Activated CD4-positive, alpha-beta T cell treated with anti-CD3 and anti-CD28 coated beads, Interleukin-2, amount 50 U/mL, for 1 hour (primary cell): ENCODE results near the gene CDC42BPB.
"Not testable (repeated sequence)": the region's sequence is repeated elsewhere in the genome, so short reads cannot be mapped to it uniquely, and the experiment has no call there.

Source experiments
- DNase-seq: peaks from one replicate; pipeline ENCODE4 v3.0.0-alpha.2; 2020

The CDC42BPB gene

DNA sequence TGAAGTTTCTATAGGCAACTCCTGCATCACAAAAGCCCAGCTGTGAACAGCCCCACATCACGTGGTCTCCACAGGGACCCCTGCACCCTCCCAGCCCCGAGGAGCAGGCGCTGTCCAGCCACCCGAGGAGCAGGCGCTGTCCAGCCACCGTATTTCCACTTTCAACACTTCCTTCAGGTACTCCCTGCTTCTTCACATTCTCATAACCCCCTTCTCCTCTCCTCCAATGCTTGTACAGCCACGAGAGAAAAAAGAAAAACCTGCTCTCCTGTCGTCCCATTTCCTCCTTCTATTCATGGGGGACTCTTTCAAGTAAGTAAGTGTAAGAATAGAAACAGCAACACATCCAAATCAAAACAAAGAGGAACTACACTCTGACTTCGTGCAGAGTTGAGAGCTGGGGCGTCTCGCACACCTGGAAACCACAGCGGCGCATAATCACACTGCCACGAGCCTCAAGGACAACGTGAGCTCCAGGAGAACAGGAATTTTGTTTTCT is 11.9 kb downstream of the CDC42BPB start:
- no peak for DNase-seq

DNA sequence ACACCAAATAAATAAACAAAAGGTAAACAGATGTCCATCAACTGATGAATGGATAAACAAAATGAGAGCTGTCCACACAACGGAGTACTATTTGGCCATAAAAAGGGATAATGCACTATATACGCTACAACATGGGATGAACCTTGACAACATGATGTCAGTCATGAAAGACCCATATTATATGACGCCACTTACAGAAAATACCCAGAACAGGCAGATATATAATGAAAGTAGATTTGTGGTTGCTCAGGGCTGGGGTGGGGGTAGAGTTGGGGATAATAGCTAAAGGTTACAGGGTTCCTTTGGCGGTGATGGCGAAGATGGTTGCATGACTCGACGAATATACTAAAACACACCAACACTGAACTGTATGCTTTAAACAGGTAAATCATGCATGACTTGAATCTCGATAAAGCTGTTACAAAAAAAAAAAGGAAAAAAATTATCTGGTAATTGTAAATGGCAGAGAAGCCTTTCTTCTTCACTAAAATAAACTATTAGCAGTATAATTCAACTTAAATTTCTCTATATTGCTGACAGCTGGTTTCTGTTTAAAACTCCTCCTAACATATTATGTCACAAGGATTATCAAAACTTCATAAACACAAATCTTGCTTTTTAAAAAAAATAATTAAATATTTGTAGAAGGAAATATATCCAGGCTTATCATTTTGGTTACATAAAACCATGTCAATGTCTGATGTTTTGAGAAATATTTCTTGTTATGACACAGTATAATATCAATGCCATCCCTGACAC is 13.9 kb downstream of the CDC42BPB start:
- DNase-seq: no peak

DNA sequence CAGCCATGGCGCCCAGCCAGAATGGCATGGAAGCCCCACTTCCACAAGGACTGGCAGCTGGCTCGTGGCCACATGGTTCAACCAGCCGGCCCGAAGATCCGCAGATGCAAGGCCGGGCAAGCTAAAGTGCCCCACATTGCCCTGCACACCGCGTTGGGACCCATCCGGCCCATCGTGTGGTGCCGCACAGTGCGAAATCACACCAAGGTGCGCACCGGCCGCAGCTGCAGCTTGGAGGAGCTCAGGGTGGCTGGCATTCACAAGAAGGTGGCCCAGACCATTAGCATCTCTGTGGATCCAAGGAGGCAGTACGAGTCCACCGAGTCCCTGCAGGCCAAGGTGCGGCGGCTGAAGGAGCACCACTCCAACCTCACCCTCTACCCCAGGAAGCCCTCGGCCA is 15.9 kb downstream of the CDC42BPB start:
- DNase-seq: no peak

DNA sequence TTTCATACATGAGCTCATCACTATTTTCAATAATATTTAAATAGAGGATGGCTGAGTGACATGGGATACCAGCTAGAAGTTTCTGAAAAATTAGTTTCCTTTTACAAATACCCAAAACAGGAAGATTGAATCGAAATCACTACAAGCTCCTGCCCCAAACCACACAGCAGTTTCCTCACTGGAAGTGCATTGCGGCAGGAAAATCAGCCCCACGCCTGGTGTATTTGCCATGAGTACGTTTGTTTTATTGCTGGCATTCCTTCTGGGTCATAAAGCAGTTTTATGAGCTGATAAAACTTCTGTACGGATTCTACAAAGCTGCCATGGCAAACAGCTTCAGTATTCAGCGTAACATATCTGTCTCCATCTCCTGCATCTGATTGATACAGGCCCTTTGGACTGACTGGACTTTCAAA is 23.7 kb downstream of the CDC42BPB start:
- no peak for DNase-seq

DNA sequence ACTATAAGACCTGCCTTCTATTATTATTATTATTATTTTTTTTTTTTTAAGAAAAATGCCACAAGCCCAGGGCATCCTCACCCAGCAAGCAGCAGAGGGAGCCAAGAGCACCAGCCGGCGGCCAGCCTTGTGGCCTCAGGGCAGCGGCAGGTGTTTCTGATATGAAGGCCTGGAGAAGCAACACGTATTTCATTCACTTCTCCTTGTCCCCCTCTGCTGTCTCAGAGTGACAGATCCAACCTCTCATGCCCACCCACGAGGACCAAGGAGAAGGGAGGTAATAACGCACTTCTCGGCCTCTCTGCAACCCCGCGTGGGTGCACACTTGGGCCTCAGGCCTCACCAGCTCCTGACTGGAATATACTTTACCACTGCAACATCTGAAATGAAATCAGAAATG is 25.4 kb downstream of the CDC42BPB start:
- DNase-seq: no peak

DNA sequence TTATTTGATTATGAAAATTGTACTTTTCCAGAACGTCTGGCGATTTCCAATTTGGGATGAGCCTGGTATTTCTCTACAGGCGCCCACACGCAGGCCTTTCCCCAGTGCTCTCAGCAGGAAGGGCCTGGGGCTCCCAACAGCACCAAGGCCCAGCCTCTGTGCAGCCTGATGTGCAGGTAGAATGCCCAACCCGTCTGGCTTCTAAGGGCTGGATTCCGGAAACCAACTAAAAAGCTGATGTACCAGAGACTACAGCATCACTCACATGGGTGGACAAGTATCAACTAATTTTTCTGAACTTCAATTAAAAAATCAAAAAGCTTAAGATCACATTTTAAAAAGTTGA is 25.8 kb downstream of the CDC42BPB start:
- DNase-seq: no peak

DNA sequence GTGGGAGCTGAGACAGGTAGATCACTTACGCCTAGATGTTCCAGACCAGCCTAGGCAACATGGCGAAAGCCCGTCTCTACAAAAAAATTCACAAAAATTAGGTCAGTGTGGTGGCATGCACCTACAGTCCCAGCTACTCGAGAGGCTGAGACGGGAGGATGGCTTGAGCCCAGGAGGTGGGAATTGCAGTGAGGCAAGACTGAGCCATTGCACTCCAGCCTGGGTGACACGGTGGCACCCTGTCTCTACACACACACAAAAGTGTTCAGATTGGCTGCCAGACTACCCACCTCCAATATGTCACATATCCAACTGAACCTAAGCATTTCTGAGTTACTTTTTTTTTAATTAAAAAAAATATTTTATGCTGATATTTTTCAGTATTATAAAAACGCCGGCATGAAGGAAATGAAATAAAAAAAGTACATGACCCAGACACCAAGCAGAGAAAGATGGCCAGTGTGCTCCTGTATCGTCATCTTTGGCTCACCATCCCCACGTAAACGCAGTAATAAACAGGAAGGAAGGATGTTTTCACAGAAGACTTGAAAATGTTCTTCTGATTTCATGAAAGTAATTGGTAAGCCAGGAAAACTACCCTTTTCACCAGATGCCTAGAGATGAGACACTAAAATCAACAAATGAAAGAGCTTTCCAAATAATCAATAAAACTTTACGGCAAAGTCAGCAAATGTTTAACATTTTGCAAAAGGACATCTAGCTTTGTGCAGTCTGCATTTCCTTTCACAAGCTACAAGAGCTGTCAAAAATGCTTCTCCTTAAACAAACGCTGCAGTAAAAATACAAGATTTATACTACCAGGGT is 26.4 kb downstream of the CDC42BPB start:
- no peak for DNase-seq

DNA sequence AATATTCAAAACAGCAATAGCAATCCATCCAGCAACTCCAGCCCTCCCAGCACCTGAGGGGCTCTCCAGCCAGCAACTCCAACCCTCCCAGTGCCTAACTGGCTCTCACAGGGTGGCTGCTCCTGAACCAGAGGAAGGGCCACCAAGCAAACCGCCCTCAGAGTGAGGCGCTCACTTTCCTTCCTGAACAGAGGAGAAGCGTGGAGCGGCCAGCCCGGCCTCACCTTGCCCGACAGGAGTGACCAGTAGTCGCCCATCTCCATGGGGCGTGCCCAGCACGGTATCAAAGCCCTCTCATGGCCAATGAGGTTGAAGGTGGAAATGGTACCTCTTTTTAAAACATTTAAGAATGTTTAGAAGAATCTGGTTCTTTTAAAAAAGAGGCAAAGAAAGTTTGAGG is 27.4 kb downstream of the CDC42BPB start:
- DNase-seq: no peak

DNA sequence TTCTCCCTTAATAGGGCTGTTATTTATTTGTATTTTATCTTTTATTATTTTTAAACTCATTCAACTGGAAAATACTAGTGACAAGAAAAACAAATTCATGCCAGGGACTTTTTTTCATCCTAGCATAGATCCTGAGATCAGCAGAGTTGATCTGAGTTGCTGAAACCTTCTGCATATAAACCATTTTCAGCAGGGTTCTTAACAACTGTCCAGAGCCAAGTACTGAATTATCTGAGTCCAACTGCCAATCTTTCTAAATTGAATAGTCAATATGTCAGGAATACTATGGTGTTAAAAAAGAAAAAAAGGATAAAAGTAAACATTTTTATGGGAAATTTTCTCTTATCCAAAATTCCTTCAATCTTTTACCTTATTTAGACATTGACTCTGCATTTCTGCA is 28.6 kb downstream of the CDC42BPB start:
- no peak for DNase-seq

DNA sequence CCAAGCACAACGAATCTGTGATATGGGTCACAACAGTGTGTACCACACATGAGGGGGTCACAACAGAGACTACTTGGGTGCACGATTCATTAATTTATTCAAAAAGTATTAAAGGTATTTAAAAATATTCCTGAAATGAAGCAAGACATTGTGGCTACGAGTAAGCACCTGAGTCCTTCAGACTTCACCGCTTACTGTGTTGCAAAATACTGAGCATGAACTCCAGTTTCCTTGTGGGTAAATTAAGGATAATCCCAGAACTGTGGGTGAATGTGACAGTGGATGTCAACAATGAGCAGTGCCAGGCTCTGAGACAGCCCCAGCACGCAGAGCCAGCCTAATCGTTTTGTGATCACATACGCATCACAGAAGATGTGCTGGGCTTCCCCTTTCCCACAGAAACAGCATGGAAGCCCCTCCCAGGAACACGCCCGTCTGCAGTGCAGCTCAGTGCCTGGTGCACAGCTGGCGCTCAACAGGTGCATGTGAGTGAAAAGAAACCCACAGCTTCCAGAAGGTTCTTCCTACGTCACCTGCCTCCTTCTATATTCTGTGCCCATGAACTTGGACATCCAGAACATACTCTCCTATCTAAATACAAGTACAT is 29.1 kb downstream of the CDC42BPB start:
- DNase-seq: no peak

DNA sequence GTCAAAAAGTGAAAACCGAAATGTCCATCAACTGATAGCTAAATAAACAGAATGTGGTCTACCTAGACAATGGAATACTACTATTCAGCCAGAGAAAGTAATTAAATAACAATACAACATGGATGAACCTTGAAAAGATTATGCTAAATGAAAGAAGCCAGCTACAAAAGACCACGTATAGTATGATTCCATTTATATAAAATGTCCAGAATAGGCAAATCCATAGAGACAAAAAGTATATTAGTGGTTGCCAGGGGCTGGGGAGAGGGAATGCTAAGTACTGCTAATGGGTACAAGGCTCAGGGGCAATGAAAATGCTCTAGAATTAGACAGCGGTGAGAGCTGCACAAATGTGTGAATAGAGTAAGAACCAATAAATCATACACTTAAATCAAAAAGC is 29.9 kb downstream of the CDC42BPB start:
- no peak for DNase-seq

DNA sequence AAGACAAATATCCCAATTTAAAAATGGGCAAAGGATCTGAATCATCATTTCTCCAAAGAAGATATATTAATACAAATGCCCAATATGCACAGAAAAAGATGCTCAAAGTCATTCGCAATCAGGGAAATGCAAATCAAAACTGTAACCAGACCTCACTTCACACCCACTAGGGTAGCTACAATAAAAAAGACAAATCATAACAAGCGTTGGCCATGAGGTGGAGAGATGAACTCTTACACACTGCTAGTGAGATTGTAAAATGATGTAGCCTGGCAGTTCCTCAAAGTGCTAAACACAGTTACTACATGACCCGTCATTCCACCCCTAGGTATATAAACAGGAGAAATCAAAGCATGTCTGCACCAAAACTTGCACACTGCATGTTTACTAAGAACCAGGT is 30.4 kb downstream of the CDC42BPB start:
- no peak for DNase-seq

DNA sequence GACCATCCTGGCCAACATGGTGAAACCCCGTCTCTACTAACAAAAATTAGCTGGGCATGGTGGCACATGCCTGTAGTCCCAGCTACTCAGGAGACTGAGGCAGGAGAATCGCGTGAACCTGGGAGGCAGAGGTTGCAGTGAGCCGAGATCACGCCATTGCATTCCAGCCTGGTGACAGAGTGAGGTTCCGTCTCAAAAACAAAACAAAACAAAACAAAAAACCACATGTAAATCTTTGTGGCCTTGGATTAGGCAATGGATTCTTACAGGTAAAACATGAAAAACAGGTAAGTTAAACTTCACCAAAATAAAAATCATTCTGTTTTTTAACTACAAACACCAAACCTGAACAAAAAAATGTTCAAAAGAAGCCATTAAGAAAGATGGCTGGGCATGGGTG is 31.2 kb downstream of the CDC42BPB start:
- not testable (repeated sequence) for DNase-seq

DNA sequence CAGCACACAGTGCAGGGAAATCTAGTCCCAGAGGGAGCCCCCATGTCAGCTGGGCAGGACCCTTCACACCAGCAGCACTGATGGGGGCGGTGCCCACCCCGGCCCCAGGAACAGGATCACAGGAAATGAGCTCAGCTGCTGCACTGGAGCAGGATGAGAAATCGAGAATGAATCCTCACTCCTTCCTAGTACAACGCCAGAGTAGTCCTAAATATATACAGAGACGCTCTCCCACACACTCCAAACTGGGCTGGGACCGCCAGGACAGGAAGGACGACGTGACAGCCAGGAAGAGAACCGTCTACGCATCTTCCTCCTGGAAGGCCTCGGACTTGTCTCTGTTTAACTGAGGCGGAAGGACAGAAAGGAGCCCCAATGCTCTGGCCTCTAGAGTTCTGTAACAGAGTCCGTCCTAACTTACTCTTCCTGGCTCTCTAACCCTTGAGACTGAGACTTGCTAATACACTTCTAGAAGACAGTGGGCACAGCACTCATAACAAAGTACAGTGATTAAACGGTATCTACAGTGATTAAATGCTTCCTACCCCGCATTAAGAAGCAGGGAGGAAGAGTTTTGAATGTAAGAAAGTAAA is 33.4 kb downstream of the CDC42BPB start:
- no peak for DNase-seq

DNA sequence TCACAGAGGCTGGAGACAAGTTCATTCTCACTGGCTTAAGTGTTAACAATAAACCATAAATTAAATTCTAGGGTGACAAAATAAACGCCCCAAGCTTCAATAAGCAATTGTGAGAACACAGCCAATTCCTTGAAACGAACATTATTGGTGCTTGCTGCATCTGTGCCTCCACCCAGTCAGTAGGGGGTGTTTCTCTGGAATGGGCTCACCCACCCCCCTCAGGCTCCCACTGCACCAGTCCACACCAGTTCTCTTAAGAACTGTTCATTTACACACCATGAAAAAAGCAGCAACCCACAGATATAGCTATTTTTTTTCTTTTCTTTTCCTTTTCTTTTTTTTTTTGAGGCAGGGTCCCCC is 34.7 kb downstream of the CDC42BPB start:
- DNase-seq: no peak

DNA sequence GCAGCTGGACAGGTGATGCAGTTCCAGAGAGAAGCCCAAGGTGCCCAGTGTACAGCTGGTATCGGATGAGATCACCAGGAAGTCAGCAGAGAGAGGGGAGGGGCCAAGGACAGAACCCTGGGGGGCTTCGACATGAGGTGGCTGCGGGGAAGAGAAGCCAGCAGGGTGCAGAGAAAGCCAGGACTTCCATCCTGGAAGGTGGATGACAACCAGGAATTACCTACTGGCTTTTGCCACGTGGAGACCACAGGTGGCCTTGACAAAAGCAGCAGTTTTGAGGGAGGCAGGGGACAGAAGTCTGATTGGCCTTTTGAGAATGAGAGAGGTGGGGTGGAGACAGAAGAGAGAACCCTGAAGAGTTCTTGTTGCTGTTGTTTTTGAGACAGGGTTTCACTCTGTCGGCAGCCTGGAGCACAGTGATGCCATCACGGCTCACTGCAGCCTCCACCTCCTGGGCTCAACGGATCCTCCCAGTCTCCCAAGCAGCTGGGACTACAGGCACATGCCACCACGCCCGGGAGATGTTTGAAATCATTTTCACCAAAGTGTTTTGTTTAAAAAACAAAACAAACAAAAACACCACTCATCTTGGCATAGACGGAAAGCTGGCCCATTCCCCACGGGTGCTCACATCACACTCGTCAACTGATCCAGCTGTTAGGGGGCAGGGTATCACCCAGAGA is 35.2 kb downstream of the CDC42BPB start:
- DNase-seq: no peak

DNA sequence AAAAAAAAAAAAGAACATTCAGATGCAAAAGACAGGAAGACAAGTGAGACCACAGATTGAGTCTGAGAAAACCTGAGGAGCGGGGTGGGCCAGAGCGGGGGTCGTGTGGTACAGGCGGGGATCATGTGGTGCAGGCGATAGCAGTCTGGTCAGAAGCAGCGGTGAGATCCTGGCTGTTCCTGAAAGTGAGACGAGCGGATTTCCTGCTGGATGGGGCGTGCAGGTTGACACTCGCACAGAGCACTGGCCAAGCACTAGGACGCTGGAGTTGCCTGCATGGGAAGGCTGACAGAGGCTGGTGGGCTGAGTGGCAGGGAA is 35.7 kb downstream of the CDC42BPB start:
- DNase-seq: no peak

DNA sequence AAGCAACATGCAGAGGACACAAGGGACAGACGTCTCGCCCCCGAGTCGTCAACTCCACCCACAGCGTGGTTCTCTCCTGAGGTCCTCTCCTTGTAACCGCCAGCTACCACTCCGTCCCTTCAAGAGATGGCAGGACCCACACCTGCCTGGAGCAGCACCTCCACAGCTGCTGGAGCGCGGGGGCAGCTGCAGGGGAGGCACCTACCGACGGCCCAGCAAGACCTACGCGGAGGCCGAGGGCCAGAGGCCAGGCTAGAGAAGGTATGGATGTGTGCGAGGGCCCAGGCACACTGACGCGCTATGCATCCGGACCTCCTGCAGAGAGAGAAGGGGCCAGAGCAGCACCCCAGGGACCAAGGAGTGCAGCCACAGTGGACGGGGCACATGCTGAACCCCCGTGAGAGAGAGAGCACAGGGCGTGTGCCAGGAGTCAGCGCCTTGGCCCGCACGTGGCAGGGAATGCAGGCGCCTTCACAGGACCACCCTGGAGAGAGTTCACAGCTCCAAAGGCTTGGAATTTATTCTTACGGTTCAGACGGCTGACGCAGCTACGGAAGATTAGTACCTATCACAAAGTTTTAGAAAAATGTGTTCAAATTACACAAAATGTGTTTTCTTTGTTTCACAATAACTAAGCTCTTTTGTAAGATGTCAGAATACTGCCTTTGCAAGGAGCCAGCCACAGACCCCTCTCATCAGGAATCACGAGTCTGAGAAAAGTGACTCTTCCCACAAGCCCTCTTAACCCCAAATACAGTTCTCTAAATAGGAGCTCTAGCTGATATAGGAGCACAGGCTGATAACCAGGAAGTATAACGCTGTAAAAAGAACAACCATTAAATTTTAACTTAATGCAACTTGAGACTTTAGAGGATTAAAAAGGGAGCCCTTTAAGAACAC is 36.8 kb downstream of the CDC42BPB start:
- no peak for DNase-seq

DNA sequence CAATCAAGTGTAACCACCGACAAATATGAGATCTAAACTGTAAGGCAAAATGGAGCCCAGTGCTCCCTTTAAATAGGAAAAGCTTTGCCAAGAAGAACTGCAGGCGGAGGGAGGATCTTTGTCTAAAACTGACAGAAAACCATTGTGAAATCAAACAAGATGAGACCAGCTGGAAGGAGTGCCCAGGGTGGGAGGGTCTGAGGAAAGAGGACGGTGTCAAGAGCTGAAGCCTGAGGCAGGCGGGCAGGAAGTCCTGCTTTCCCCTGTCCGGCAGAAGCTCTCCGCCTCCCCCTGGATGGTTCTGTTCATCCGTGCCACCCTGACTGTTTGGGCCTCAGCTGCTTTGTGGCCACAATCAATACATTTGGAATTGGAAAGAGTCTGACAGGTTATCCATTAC is 37.5 kb downstream of the CDC42BPB start:
- DNase-seq: no peak

DNA sequence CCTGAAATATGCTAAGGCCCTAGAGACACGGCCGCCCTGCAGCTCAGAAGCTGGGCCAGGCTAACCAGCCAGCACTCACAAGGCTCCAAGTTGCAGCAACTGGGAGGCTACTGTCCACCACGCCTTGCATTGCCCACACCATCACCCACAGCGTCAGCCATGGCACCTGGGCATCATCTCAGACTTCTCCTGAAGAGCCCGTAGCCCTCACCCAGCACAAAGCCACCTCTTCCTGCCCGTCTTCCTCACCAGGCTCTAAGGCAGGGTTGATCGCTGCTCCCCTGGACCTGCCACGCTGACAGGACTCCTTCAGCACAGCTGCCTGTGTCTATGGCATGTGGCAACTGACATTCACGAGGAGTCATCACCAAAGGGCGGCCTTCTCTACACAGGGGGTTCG is 38.1 kb downstream of the CDC42BPB start:
- DNase-seq: no peak

DNA sequence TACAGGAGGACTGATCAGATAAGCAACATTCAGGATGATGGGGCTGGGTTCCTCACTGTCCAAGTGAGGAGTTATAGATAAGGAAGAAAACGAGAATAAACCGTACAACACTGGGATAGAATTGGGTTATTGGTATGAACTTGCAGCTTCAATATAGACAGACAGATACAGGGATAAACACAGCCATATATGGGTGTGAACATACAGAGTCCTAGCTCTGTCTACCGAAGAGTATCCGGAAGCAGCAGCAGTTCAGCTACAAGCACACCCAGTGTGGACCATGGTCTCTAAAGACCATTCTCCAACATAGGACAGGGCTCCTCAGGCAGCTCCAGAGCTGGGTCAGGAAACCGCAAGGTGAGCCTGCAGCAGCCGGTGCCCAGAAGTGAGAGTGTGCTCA is 40.8 kb downstream of the CDC42BPB start:
- DNase-seq: no peak

DNA sequence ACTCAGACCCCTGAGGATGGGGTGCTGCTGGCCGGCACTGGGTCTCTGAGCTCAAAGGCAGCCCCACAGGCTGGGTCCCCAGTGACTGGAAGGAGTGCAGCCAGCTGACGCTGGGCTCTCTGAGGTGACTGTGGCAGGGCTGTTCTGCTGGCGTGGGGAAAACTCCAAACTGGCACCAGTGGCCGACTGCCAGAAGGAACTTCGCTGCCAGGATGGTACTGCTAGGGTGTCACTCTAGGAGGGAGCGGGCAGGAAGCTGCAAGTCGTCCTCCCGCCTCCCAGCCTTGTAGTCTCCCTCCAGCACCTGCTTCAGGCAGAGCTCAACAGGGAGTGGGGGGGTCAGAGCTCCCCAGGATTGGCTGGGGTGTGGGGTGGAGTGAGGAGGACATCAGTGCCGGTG is 41.3 kb downstream of the CDC42BPB start:
- DNase-seq: no peak
